Activated T-cell treated with anti-CD3 and anti-CD28 coated beads for 4 hours (primary cell): Measurements from ENCODE around the gene NUDT1.

ENCODE experiments used
- DNase-seq: peaks from one replicate; pipeline ENCODE4 v3.0.0-alpha.2; 2020

The NUDT1 gene

DNA sequence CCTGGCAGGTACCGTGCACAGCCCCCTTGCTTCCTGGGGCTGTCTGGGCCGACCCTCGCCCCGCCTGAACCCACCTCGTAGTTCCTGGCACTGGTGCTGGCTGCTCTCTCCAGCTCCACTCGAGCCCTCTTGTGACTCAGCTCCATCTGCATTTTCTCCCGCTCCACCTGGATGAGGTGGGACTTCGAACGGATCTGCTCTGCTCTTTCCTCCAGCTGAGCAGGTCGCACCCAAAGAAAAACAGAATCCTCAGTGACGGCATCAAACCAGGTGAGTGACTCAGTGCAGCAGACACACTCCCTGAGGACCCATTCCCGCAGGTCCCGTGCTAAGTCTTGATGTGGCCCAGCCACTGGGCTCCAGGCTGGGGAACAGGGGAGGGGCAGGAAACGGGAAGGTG, 16.7 kb upstream of the NUDT1 start:
- DNase-seq, result no peak

DNA sequence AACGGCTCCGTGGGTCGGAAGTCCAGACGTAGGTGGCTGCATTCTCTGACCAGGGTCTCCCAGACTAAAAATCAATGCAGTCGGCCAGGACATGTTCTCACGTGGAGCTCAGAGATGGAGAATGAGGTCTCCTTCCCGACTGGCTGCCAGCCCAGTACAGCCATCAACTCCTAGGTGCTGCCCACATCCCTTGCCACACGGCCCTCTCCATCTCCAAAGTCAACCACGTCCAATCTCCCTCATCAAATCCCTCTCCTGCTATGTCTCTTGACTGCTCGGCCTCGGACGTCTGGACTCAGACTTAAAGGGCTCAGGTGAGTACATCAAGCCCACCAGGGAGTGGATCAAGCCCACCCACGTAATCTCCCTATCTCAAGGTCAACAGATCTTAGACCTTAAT, 16.2 kb upstream of the NUDT1 start:
- DNase-seq, result no peak

DNA sequence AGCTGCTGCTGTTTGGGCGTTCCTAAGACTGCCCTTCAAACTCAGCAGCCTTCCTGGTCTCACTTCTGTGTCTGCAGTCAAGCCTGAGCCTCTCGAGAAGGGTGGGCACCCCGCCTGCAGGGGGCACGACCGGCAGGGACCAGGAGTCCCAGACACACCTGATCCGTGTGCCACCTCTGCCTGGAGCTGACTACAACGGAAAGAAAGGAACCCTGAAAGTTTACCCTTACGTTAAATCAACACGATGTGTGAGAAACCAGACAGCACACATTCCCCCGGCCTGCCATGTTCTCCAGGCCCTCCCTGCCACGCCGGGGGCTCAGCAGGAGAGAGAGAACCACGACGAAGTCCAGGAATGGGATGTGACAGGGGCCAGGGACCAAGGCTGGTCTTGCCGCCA, 14.3 kb upstream of the NUDT1 start:
- no peak for DNase-seq

DNA sequence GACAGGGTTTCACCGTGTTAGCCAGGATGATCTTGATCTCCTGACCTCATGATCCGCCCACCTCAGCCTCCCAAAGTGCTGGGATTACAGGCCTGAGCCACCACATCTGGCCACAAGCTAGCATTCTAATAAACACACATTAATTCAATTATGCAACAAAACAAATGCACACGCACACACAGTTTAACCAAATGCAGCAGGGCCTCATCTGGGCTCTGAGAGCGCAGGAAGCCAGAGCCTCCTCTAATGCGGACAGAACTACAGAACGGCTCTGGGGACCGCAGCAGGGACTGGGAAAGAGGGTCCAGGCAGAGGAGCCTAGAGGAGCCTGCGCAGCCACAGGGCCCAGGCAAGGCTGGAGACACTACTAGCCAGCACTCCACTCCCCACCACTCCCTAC, 13.1 kb upstream of the NUDT1 start:
- no peak for DNase-seq

DNA sequence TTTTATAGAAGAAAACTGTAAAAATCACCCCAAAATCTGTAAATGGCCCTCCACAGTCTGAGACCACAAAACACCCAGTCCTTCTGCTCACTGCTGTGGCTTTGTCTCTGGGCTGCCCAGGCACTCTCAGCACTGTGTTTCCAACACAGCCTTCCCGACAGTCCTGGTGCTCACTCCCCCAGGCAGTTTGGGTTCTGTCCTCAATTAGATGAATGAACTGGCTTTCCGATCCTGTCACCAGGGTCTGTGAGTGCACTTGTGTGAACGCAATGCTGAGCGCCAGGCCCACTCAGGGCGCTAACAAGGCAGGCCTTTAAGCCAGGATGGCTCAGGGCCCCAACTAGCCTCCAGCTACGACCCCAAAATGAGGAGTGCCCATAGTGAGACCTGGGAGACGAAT, 12.6 kb upstream of the NUDT1 start:
- DNase-seq, result no peak

DNA sequence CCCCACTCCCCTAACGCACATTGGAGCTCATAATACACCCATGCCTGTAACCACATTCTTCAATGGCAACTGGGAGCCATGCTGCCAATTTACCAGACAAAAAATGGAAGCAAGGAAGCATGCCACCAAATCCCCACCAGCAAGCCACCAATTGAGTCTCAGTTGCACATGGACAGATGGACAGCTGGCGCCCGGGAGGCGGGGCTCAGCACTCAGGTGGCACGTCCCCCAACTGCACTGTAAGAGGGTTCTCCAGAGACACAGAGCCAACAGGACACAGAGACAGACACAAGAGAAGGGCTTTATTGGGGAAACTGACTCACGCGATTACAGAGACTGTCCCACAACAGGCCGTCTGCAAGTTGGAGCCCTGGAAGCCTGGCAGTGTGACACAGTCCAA, 11.8 kb upstream of the NUDT1 start:
- DNase-seq, result no peak

DNA sequence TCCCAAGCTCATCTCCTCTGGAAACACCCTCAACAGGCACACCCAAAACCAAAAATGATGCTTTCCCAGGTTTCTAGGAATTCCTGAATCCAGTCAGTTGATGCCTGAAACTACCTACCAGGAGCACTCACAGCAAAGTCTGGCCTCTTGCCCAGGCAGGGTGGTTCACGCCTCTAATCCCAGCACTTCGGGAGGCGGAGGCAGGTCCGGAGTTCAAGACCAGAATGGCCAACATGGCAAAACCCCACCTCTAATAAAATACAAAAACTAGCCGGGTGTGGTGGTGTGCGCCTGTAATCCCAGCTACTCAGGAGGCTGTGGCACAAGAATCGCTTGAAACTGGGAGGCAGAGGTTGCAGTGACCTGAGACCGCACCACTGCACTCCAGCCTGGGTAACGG, 11.1 kb upstream of the NUDT1 start:
- DNase-seq, result no peak

DNA sequence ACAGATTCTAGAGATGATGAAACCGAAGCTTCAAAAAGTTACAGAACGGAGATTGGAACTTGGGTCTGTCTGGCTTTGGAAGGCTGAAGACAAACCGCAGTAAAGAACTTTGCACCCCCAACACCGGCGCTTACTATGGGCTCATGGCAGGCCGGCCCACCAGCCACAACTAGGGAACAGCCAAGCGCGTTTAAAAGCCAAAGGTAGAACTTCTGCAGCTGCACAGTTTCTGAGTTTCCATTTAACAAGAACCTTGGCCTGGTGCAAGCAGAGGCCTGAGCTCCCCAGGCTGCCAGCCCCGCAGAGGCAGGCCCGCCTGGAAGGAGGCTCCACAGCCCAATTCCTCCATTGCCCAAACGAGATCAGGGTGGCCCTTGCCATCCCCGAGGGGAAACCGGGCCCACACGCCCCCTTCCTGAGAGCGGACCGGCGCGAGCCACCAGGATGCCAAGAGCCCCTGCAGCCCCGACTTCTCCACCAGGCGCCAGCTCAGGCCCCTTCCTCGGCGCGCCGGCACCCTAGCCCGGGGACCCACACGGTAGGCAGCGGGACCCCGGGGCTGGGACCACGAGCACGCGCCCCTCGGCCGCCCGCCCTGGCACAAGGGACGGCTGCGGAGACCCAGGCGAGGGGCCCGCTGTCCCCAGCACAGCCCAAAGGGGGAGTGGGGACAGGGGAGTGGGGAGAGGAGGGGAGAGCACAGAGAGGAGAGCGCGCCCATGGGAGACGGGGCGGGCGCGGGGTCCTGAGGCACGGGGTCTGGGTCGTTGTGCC, 9.8 kb upstream of the NUDT1 start:
- no peak for DNase-seq

DNA sequence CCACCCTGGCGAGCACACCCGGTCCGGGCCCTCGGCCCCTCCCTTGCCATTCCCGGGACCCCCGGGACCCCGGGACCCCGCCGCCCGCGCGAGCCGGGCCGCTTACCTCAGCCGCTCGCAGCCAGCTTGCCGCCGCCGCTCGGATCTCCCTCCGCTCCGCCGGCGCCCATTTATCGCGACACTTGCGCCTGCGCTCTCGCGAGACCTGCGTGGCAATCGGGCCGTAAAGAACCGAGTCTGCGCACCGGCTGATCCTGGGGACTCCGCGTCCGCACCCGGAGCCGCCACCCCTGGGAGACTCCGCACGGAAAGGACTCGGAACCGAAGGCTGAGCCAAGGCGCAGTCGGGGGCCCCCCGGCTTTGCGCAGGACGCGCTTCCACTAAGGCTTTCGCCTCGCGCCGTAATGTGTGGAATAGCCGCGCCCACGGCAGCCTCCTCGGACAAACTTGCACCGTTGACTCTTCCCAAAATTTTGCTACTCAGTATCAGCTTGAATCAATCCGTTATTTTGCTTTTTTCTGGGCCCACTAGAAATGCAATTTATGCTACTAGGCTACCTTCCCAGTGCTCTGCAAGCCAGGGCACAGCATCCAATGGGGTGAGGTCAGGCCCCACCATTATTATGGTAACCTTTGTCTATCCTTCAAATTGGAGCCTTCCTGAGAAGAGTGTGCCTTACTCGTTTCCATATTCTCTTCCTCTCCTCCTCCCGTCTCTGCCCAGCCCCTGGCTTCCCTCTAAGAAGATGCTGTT, 9.1 kb upstream of the NUDT1 start, which contains the start of gene MAD1L1:
Gene MAD1L1, minus strand, starts transcription at position 180 of the 755 bp plus-strand sequence. CDS start 2,812 bp downstream, outside the sequence.
- peak; percentile 81 for DNase-seq

DNA sequence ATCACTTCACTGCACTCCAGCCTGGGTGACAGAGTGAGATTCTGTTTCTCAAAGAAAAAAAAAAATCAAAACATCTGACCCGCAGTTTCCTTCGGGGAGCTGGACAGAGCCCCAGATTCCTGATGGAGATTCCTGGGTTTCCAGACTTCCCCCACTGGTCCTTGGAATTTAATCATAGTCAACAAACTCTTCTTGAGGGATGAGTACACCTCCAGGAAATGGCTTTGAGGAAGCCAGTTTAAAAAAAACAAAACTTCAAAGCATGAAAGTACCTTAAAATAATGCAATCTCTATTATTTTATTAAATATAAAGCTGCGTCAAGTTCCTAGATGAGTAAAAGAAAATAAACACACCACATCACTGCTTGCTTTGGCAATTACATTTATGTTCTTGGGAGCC, 8.1 kb upstream of the NUDT1 start:
- DNase-seq, result no peak

DNA sequence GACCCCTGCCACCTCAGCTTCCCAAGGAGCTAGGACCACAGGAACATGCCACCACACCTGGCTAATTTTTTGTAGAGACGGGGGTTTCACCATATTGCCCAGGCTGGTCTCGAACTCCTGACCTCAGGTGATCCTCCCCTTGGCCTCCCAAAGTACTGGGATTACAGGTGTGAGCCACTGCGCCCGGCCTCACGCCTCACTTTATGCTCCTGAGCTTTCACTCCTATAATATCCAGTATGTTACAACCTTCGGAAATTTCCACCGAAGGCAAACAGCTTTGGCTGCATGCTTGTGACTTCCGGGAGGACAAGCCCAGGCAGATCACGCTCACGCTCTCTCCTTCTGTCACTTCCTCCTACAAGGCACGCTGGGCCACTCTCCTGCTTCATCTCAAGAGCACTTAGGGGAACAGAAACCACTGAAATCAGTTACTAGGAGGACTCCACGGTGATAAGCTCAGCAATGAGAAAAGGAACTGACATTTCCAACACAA, 4.9 kb upstream of the NUDT1 start:
- DNase-seq, result no peak

DNA sequence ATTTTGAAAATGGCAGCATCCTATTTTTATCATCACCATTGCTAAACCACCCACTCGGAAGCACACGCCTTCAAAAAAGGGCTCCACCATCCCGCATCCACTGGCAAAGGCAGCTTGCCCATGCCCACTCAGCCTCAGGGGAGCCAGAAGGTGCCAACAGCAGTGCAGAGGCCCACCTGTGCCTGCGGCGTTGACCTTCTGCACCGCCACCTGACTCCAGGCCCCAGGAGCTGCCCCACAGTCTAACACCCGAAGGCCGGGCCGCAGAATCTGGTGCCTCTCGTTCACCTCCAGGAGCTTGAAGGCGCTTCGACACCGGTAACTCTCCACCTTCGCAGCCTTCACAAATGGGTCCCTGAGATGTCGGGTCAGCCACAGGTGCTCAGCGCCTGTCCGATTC, 2.8 kb upstream of the NUDT1 start:
- no peak for DNase-seq

DNA sequence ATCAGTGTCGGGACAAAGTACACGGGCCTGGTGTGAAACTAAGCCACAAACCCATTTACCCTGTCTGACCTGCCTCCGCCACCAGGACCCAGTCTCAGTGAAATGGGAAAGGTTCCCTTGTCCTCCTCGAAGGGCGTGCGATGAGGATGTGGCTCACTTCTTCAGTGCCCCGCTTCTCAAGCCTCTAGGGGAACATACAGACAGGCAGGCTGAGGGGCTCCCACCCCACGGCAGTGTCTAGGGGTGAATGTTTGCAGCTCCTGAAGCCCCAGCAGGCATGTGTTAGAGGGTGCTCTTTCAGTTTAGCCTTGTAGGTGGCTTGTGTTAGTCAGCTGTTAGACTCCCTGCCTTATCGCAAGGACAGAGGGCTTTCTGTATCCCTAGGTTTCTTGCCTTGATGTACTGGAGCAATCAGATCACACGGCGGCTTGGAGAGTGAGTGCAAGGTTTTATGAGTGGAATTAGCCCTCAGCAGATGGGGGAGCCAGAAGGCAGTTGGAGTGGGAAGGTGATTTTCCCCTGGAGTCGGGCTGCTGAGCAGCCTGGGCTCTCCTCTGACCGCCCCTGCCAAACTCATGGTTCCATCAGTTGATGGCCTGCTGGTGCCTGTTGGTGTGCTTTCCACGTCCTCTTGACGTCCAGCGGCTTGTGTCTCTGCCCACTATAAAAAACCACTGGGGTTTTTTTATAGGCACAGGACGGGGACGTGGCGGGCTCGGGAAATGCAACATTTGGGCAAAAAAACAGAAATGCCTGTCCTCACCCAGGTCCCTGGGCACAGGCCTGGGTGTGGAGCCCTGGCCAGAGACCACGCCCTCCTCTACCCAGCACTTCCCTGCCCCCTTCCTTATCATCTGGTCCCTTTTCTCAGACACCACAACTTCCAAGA, 759 bp downstream of the NUDT1 start:
- peak; percentile 5 for DNase-seq

DNA sequence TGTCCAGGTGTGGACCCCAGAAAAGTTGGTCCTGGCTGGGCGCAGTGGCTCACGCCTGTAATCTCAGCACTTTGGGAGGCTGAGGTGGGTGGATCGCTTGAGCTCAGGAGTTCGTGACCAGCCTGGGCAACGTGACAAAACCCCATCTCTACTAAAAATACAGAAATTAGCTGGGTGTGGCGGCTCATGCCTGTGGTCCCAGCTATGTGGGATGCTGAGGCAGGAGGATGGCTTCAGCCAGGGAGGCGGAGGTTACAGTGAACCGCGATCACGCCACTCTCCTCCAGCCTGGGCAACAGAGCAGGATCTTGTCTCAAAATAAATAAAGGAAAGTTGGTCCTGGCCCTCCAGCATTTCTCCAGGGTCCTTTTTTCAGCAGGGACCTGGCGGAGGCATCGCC, 1.4 kb downstream of the NUDT1 start:
- no peak for DNase-seq

DNA sequence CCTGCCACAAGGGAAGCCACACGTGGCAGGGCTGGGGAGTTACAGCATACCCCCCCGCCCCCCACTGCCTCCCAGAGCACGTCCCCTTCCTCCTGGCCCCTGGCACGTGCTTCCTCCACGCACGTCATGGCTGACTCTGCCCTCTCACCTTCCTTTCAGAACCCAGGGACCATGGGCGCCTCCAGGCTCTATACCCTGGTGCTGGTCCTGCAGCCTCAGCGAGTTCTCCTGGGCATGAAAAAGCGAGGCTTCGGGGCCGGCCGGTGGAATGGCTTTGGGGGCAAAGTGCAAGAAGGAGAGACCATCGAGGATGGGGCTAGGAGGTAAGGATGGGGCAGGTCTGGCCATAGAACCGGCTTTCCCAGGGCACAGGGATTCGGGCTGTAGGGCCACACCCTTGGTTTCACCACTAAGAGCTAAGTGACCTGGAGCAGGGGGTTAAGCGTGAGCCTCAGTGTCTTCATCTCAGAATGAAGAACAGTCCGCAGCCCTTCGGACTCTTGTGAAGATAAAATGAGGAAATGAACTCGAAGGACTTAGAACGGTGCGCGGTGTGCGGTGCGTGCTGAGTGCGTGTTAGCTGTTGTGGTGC, 2.5 kb downstream of the NUDT1 start:
- DNase-seq, result no peak

DNA sequence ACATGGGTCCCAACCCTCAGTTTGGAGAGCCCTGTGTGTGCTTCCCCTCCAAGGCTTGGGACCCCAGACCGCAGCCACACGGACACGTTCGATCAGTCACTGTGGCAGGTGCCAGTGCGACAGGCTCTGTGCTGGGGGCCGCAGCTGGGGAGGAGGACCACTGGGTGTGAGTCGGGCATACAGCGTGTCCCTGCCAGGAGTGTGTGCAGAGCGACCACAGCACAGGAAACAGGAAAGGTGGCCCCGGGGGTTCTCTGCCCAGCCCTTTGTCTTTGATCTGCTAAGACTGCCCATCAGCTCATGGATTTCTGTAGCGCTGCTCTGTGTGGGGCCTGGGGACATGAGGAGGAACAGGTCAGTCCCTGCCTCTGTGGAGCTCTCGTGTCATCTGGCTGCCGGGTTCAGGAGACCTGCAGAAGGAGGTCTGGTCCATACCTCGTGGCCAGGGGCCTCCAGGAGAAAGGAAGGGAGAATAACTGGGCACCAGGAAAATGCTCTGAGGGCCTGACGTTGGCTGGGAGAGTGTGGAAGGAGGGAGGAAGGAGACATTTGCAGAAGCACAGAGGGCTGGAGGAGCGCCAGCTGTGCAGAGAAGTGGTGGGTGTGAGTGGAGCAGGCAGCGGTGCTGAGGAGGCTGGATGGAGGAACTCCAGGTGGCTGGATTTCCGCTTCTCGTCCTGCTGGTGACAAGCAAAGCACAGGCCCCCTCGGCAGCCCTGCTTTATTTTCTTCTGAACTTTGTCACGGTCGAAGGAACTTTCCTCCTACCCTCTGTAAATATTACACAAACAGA, 4.1 kb downstream of the NUDT1 start:
- no peak for DNase-seq

DNA sequence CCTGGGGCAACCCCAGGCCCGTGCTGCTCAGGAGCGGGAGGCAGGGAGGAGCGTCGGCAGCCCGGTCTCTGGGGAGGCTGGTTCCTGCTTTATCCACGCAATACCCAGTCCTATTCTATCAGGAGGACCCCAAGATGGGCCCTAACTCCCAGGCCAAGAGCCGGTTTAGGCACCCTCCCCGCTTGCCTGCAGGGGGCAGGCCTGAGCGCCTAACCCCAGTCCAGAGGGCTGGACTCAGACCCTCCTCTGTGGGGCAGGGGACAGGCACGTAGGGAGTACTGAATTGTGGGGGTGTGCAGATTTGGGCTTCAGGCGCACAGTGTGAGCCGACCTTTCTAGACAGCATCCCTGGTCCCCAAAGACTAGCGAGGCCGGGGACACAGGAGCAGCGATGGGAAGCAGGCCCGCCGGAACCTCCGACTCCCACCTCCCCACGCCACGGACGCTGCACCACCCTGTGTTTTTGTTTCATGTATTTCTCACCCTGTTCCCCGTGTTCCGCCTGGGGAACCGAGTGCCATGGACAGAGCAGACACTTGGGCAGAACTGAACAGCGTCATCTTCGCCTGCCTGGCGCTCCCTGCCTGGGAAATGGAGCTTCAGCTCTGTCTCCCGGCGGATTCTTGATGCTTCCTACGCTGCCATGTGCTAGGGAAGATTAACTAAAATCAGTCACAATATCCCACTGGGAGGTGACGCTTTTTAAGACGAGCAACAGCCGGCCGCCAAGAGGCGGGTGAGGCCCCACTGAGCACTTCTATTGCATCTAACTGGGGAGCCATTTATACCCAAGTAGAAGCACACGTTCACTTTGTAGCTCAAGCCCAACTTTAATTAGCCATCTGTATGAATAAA, 5.3 kb downstream of the NUDT1 start:
- no peak for DNase-seq

DNA sequence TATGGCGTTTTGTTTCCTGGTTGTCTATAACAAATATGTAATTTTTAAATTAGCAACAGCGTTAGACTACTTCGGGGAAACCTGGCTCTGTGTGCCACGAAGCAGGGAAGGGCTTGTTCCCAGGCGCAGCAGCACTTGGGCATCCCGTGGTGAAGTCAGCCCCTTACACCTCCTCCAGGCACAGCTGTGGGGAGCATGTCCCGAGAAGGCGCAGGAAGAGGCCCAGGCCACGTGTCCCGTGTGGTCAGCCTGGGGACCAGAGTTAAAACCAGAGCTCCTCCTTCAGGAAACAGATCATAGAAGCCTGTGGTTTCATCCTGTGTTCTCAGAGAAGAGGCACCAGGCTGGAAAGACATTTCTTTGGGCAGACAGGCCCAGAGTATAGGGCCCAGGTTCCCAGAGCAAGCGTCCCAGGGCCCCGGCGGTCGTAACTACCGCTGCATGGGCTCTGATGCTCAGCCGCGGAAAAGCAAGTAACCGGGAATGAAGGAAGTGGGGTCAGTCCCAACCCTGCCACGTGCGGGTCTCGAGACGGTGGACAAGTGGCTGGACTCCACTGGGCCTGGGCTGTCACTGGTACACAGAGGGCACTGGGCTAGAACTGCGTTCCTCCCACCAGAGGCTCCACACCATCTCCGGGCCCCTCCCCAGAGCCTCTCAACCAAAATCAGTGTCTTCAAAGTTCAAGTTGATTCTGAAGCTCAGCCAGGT, 7.1 kb downstream of the NUDT1 start:
- no peak for DNase-seq

DNA sequence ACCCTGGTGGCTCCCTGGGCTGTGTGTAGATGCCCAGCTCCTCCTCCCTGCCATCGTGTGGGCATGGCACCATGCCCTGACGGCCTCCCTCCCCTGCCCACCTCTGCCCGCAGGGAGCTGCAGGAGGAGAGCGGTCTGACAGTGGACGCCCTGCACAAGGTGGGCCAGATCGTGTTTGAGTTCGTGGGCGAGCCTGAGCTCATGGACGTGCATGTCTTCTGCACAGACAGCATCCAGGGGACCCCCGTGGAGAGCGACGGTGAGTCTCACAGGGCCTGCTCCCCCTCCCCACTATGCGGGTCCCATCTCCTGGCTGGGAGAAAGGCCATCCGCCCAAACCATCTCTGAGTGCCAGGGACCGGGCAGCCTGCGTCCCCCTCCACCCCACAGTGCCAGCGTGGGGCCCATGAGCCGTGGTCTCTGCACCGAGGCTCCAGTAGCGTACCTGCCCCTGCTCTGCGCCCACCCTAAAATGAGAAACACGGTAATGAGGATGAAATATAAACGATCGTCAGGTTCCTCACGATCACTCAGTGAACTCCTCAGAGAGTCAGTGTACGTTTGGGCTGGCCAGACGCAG, 7.8 kb downstream of the NUDT1 start:
- DNase-seq, result no peak

DNA sequence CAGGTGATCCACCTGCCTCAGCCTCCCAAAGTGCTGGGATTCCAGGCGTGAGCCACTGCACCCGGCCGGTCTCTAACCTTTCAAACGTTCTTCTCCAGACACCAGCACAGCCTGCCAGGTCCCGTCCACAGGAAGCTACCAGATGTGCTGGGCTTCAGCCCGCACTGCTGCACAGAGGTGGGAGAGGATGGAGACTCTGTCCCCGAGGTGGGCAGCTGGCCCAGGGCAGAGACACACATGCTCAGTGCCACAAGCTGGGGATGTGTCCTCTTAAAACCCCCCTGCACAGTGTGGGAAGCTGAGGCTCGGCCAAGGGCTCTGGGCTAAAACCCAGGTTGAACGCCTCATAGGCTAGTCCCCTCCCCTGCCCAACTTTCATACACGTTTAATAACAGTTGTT, 9.4 kb downstream of the NUDT1 start:
- DNase-seq, result no peak
